Measurements from ENCODE around the gene MARK3. TPM values are rescaled to one million over a fixed set of nuclear protein-coding genes. Genes with fewer than 3 reads are reported as not detected.
A peak's percentile ranks its signal among the peaks of the same experiment; 100 is the strongest.

Gene MARK3
- total RNA-seq, 1 experiment from 2014 or later: 81.9 TPM

DNA sequence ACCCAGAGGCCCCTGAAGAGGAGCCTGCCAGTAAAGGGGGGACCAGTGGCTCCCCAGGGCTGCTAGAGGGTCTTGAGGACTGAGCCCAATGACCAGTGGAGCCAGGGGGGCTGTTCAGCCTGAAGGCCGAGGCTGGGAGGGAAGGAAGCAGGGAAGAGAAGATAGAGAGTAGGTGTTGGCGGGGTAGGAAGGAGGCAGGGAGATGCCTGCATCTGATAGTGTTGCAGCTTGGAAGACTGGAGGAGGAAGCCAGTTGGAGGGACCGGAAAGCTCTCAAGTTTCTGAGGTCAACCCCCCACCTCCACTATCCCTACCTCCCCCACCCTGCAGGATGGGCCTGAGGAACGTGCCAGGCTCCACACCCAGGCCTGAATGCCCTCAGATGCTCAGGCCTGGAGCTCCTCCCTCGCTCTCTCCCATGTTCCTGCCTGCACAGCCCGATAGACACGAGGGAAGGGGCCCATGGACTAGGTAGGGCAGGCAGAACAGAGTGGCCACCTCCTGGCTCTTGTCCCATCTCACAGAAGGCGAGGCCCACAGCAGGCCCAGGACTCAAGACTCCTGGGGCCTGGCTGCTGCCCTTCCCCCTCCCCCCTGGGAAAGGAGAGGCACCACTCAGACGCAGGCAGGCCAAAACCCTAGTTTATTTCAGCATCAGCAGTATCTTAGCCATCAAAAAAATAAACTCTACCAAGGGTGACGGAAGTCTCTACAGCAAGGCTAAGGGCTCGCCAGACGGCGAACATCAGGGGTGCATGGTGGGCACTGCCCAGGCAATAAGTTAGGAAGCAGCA lies 134.0 kb downstream of the MARK3 start:
- TF ChIP-seq, protein P1, sequence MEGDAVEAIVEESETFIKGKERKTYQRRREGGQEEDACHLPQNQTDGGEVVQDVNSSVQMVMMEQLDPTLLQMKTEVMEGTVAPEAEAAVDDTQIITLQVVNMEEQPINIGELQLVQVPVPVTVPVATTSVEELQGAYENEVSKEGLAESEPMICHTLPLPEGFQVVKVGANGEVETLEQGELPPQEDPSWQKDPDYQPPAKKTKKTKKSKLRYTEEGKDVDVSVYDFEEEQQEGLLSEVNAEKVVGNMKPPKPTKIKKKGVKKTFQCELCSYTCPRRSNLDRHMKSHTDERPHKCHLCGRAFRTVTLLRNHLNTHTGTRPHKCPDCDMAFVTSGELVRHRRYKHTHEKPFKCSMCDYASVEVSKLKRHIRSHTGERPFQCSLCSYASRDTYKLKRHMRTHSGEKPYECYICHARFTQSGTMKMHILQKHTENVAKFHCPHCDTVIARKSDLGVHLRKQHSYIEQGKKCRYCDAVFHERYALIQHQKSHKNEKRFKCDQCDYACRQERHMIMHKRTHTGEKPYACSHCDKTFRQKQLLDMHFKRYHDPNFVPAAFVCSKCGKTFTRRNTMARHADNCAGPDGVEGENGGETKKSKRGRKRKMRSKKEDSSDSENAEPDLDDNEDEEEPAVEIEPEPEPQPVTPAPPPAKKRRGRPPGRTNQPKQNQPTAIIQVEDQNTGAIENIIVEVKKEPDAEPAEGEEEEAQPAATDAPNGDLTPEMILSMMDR (conservative IDR thresholded peaks at IDR 0.05): no peak
- H2AFZ ChIP-seq (ENCODE audit: low read length): no peak overlapping the region
- H3K9me3 ChIP-seq (ENCODE audit: control insufficient read depth, low read depth, low read length): no peaks in the 10 kb centered on the region
- H3K23ac ChIP-seq (ENCODE audit: insufficient read length, low read depth, low read length): no peak overlapping the region
- no peaks in the 10 kb centered on the region for H3K4me1 ChIP-seq (ENCODE audit: insufficient read depth, low read length)
- H3K4me1 Mint-ChIP-seq: peaks cover 17 to 36% of the 10 kb centered on the region in 2 experiments
- no peak overlapping the region for H2BK120ac ChIP-seq (ENCODE audit: low read depth, low read length, poor library complexity, severe bottlenecking)
- H3K79me1 ChIP-seq (ENCODE audit: insufficient read depth, low read depth, low read length, poor library complexity, severe bottlenecking): no peaks in the 10 kb centered on the region
- no peak overlapping the region for H2AK5ac ChIP-seq (ENCODE audit: insufficient read length, low read length)
- no peak overlapping the region for H3K9ac ChIP-seq (ENCODE audit: extremely low read depth, insufficient read length, low read length)
- peak overlapping the region in 2 of 3 experiments; percentile 44 to 91; a peak in 4 of 7 replicates for H3K27ac Mint-ChIP-seq
- no peak overlapping the region for H2BK5ac ChIP-seq (ENCODE audit: insufficient read length, low read length)
- H4K5ac ChIP-seq (ENCODE audit: insufficient read length, low read depth, low read length): no peak overlapping the region
- DNase-seq: no peak
- no peak overlapping the region for H4K8ac ChIP-seq (replicated peaks; ENCODE audit: insufficient read length, low read depth, low read length)
- H3K9me3 Mint-ChIP-seq: peaks cover 4 to 5% of the 10 kb centered on the region in 2 experiments; a peak in 3 of 5 replicates
- peaks cover 7% of the 10 kb centered on the region; the same call in 1 of the 2 replicates for H3K27me3 ChIP-seq (ENCODE audit: insufficient read depth, low read length)
- H4K91ac ChIP-seq (ENCODE audit: insufficient read length, low read depth, low read length): no peak overlapping the region
- no peak overlapping the region for H3T11ph ChIP-seq (ENCODE audit: low read length)
- H3K36me3 Mint-ChIP-seq (ENCODE audit: insufficient read depth in 1 of 3, low read depth in 3 of 3): peaks cover 10 to 15% (median 13%) of the 10 kb centered on the region in 3 experiments
- no peak overlapping the region for H3K56ac ChIP-seq (ENCODE audit: insufficient read length, low read depth, low read length)
- no peaks in the 10 kb centered on the region for H3K79me2 ChIP-seq (ENCODE audit: insufficient read depth, low read length)
- no peak overlapping the region for H2BK15ac ChIP-seq (ENCODE audit: low read depth, low read length)
- H3K27ac ChIP-seq (ENCODE audit: insufficient read length, low read depth, low read length): no peak overlapping the region
- no CpG with 5 or more reads among the region's 13 CpGs for WGBS (ENCODE audit: extremely low coverage, insufficient read length, low lambda C conversion rate)
- H3K27me3 Mint-ChIP-seq (ENCODE audit: low read depth): peaks cover 11% of the 10 kb centered on the region
- H3K14ac ChIP-seq (ENCODE audit: insufficient read depth, low read length): no peak overlapping the region
- H4K20me1 ChIP-seq (ENCODE audit: control insufficient read depth, insufficient read depth, insufficient read length): peaks cover 3% of the 10 kb centered on the region
- no peak overlapping the region for H2BK12ac ChIP-seq (ENCODE audit: insufficient read length, low read depth, low read length)
- no peak overlapping the region for H2BK20ac ChIP-seq (ENCODE audit: low read depth, low read length, poor library complexity, severe bottlenecking)
- H3K18ac ChIP-seq (ENCODE audit: insufficient read length, low read depth, low read length): no peak overlapping the region
- H3K4me3 Mint-ChIP-seq: peak overlapping the region; percentile 42 to 68
- H3K23me2 ChIP-seq (ENCODE audit: insufficient read length, low read depth, low read length, poor library complexity, severe bottlenecking): peaks cover 12% of the 10 kb centered on the region
- H3K4ac ChIP-seq (ENCODE audit: low read depth, low read length): no peak overlapping the region
- no peak overlapping the region for H3K4me2 ChIP-seq (ENCODE audit: insufficient read depth, insufficient read length, low read length)

Data from H9 (cell line).